HS-5 (cell line): ENCODE results near the gene HMGCR.

Experiments
- DNase-seq: peaks from one replicate; pipeline ENCODE4 v3.0.0-alpha.2; 2012; ENCODE audit warnings: low read depth

HMGCR gene

GRCh38 chr5:75381456-75381855 is 44.4 kb downstream of the HMGCR start:
- no peak for DNase-seq

GRCh38 chr5:75384218-75384617 is 47.2 kb downstream of the HMGCR start:
- no peak for DNase-seq

GRCh38 chr5:75387806-75388205 is 50.8 kb downstream of the HMGCR start:
- no peak for DNase-seq

GRCh38 chr5:75389430-75389829 is 52.4 kb downstream of the HMGCR start:
- no peak for DNase-seq

GRCh38 chr5:75395277-75395676 is 58.3 kb downstream of the HMGCR start:
- DNase-seq: no peak

GRCh38 chr5:75405296-75405695 is 68.3 kb downstream of the HMGCR start:
- no peak for DNase-seq
